Measurements from ENCODE around the gene PGBD1.

GRCh38 chr6:28274888-28275287 lies 6.5 kb upstream of the PGBD1 start:
- TF ChIP-seq CTCF (IDR thresholded peaks at IDR 0.05) (no peak), POLR2A (IDR thresholded peaks at IDR 0.05) (no peak), POLR2AphosphoS5 (IDR thresholded peaks at IDR 0.05) (no peak), EP300 (IDR thresholded peaks at IDR 0.05; ENCODE audit: low read depth) (no peak)

Data from transverse colon (tissue), 4 donors.